Measurements from ENCODE around the gene FHIT. TPM values are rescaled to one million over a fixed set of nuclear protein-coding genes. Genes with fewer than 3 reads are reported as not detected.

The FHIT gene
- total and polyA plus RNA-seq, 2 donors from 2014 or later = 20.2 to 61.2 TPM

DNA sequence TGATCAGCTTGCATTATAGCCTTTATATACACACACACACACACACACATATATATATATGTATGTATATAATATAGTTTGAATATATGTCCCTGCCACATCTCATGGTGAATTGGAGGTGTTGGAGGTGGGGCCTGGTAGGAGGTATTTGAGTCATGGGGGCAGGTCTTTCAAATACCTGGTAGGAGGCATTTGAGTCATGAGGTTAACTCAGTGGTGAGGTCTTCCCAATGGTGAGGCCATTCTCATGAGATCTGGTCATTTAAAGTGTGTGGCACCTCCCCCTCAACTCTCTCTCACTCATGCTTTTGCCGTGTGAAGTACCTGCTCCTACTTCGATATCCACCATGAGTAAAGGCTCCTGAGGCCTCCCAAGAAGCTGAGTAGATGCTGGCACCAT lies 27.5 kb upstream of the FHIT start:
- FAIRE-seq = no peak
- no peak overlapping the region for H3K9ac ChIP-seq (ENCODE audit: low read length in 3 of 3)
- TF ChIP-seq, protein P1, sequence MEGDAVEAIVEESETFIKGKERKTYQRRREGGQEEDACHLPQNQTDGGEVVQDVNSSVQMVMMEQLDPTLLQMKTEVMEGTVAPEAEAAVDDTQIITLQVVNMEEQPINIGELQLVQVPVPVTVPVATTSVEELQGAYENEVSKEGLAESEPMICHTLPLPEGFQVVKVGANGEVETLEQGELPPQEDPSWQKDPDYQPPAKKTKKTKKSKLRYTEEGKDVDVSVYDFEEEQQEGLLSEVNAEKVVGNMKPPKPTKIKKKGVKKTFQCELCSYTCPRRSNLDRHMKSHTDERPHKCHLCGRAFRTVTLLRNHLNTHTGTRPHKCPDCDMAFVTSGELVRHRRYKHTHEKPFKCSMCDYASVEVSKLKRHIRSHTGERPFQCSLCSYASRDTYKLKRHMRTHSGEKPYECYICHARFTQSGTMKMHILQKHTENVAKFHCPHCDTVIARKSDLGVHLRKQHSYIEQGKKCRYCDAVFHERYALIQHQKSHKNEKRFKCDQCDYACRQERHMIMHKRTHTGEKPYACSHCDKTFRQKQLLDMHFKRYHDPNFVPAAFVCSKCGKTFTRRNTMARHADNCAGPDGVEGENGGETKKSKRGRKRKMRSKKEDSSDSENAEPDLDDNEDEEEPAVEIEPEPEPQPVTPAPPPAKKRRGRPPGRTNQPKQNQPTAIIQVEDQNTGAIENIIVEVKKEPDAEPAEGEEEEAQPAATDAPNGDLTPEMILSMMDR (IDR thresholded peaks at IDR 0.05; ENCODE audit: borderline replicate concordance, extremely low read depth, insufficient read depth) = no peak
- intact Hi-C loops (cut with DNase I) = no loop called here
- no peaks in the 10 kb centered on the region for H3K9me3 ChIP-seq (ENCODE audit: control insufficient read depth in 2 of 3, insufficient read depth in 1 of 3, low read length in 3 of 3)
- H3K27me3 ChIP-seq (ENCODE audit: control insufficient read depth, insufficient read depth, low read length) = no peaks in the 10 kb centered on the region
- no peaks in the 10 kb centered on the region for H3K36me3 ChIP-seq (ENCODE audit: control insufficient read depth in 2 of 3, insufficient read depth in 3 of 3, low read length in 3 of 3)
- no peak for DNase-seq
- H3K4me1 ChIP-seq (ENCODE audit: control insufficient read depth in 2 of 3, insufficient read depth in 2 of 3, low read depth in 1 of 3, low read length in 3 of 3) = no peaks in the 10 kb centered on the region
- H3K4me3 ChIP-seq (ENCODE audit: low read length in 3 of 3) = no peak overlapping the region
- H3K27ac ChIP-seq (ENCODE audit: low read depth in 2 of 2, low read length in 2 of 2) = no peak overlapping the region

DNA sequence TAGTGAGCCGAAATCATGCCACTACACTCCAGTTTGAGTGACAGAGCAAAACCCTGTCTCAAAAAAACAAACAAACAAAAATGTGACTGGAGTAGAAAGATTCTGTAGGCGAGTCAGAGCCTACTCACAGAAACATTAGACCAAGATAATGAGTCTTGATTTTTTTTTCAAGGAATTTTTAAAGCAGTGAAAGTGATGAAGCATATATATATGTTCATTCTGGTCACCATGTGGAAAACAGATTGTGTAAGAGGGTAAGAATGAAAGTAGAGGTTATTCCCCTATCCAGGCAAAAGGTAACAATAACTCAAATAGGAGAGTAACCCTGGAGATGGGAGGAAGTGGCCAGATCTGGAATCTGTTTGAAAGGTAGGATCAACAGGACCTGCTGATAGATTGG lies 26.2 kb upstream of the FHIT start:
- TF ChIP-seq, protein P1 (IDR thresholded peaks at IDR 0.05; ENCODE audit: borderline replicate concordance, extremely low read depth, insufficient read depth) = no peak
- H3K27ac ChIP-seq (ENCODE audit: low read depth in 2 of 2, low read length in 2 of 2) = no peak overlapping the region
- no peak overlapping the region for H3K4me3 ChIP-seq (ENCODE audit: low read length in 3 of 3)
- no peak for FAIRE-seq
- no peak for DNase-seq
- no peaks in the 10 kb centered on the region for H3K4me1 ChIP-seq (ENCODE audit: control insufficient read depth in 2 of 3, insufficient read depth in 2 of 3, low read depth in 1 of 3, low read length in 3 of 3)
- no peaks in the 10 kb centered on the region for H3K36me3 ChIP-seq (ENCODE audit: control insufficient read depth in 2 of 3, insufficient read depth in 3 of 3, low read length in 3 of 3)
- no peak overlapping the region for H3K9ac ChIP-seq (ENCODE audit: low read length in 3 of 3)
- no peaks in the 10 kb centered on the region for H3K9me3 ChIP-seq (ENCODE audit: control insufficient read depth in 2 of 3, insufficient read depth in 1 of 3, low read length in 3 of 3)
- intact Hi-C loops (cut with DNase I) = no loop called here
- no peaks in the 10 kb centered on the region for H3K27me3 ChIP-seq (ENCODE audit: control insufficient read depth, insufficient read depth, low read length)

DNA sequence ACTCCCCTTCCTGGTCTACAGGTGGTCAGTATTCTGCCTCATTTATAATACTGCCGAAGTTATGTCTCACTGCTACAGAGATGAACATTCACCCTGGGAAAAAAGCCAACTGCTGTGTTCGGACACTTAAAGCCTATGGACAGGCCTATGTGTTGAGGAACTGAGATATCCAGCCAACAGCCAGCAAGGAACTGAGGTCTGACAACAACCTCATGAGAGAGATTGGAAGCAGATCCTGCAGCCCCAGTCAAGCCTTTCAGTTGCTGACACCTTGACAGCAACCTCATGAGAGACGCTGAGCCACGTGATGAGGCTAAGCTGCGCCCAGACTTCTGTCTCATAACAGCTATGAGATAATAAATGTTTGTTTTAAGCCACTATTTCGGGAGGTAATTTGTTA lies 18.2 kb upstream of the FHIT start:
- H3K9me3 ChIP-seq (ENCODE audit: control insufficient read depth in 2 of 3, insufficient read depth in 1 of 3, low read length in 3 of 3) = no peaks in the 10 kb centered on the region
- DNase-seq (no peak), FAIRE-seq (no peak)
- no peak overlapping the region for H3K4me3 ChIP-seq (ENCODE audit: low read length in 3 of 3)
- intact Hi-C loops (cut with DNase I) = no loop called here
- TF ChIP-seq, protein P1 (IDR thresholded peaks at IDR 0.05; ENCODE audit: borderline replicate concordance, extremely low read depth, insufficient read depth) = no peak
- H3K36me3 ChIP-seq (ENCODE audit: control insufficient read depth in 2 of 3, insufficient read depth in 3 of 3, low read length in 3 of 3) = no peaks in the 10 kb centered on the region
- H3K9ac ChIP-seq (ENCODE audit: low read length in 3 of 3) = no peak overlapping the region
- no peaks in the 10 kb centered on the region for H3K27me3 ChIP-seq (ENCODE audit: control insufficient read depth, insufficient read depth, low read length)
- no peak overlapping the region for H3K27ac ChIP-seq (ENCODE audit: low read depth in 2 of 2, low read length in 2 of 2)
- no peaks in the 10 kb centered on the region for H3K4me1 ChIP-seq (ENCODE audit: control insufficient read depth in 2 of 3, insufficient read depth in 2 of 3, low read depth in 1 of 3, low read length in 3 of 3)

DNA sequence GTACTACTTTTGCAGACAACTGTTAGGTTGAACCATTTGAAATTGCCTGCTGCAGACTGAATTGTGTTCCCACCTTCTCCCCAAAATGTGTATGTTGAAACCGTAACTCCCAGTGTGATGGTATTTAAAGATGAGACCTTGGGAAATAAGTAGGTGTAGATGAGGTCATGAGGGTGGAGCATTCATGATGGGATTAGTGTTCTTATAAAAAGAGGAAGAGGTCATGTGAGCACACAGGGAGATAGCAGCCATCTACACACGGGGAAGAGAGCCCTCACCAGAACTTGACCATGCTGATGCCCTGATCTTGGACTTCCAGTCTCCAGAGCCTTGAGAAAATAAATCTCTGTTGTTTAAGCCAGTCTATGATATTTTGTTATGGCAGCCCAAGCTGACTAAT lies 17.4 kb upstream of the FHIT start:
- FAIRE-seq (no peak), DNase-seq (no peak)
- Histone ChIP-seq H3K9ac (ENCODE audit: low read length in 3 of 3) (no peak overlapping the region), H3K27ac (ENCODE audit: low read depth in 2 of 2, low read length in 2 of 2) (no peak overlapping the region), H3K9me3 (ENCODE audit: control insufficient read depth in 2 of 3, insufficient read depth in 1 of 3, low read length in 3 of 3) (no peaks in the 10 kb centered on the region), H3K4me3 (ENCODE audit: low read length in 3 of 3) (no peak overlapping the region), H3K4me1 (ENCODE audit: control insufficient read depth in 2 of 3, insufficient read depth in 2 of 3, low read depth in 1 of 3, low read length in 3 of 3) (no peaks in the 10 kb centered on the region), H3K27me3 (ENCODE audit: control insufficient read depth, insufficient read depth, low read length) (no peaks in the 10 kb centered on the region), H3K36me3 (ENCODE audit: control insufficient read depth in 2 of 3, insufficient read depth in 3 of 3, low read length in 3 of 3) (no peaks in the 10 kb centered on the region)
- TF ChIP-seq, protein P1 (IDR thresholded peaks at IDR 0.05; ENCODE audit: borderline replicate concordance, extremely low read depth, insufficient read depth) = no peak
- intact Hi-C loops (cut with DNase I) = no loop called here

Measured in kidney (tissue), 14 donors.